Endothelial cell of umbilical vein (primary cell): Measurements from ENCODE around the gene NAMPT.

Source experiments
- CTCF ChIP-seq, 2 donors: IDR thresholded peaks; 1 replicate in 1 of 2; 2 replicates in 1 of 2; pipeline ENCODE4 v1.5.1; 2011; ENCODE audit warnings: low read length in 2 of 2, mild to moderate bottlenecking in 2 of 2, moderate library complexity in 2 of 2, control low read depth in 1 of 2, inconsistent platforms in 1 of 2, low read depth in 1 of 2; ENCODE audit not compliant: insufficient read depth in 1 of 2; ENCODE audit errors: extremely low read depth in 1 of 2
- EZH2 ChIP-seq: IDR thresholded peaks from 2 replicates; pipeline ENCODE4 v1.6.1; 2012; ENCODE audit warnings: borderline replicate concordance, low read depth, mild to moderate bottlenecking, moderate library complexity, low read length, inconsistent platforms; ENCODE audit not compliant: severe bottlenecking
- FOS ChIP-seq: IDR thresholded peaks from 2 replicates; pipeline ENCODE4 v1.6.1; 2011; ENCODE audit warnings: mild to moderate bottlenecking, low read length, moderate library complexity, borderline replicate concordance; ENCODE audit not compliant: insufficient read depth
- MYC ChIP-seq: IDR thresholded peaks from one replicate; pipeline ENCODE4 v1.6.1; 2011; ENCODE audit warnings: mild to moderate bottlenecking, low read depth, low read length
- POLR2AphosphoS5 ChIP-seq: IDR thresholded peaks from 2 replicates; pipeline ENCODE4 v1.6.1; 2012; ENCODE audit warnings: low read depth, mild to moderate bottlenecking, control low read depth, low read length, moderate library complexity; ENCODE audit not compliant: insufficient read depth
- TF ChIP-seq, protein P1 (sequence below): IDR thresholded peaks from 2 replicates; pipeline ENCODE4 v1.6.1; 2011; ENCODE audit not compliant: insufficient read depth, insufficient read length

GRCh38 chr7:106203473-106203872, 81.3 kb downstream of the NAMPT start:
- no peak for TF ChIP-seq POLR2AphosphoS5
- no peak for TF ChIP-seq CTCF (IDR thresholded peaks at IDR 0.05; ENCODE audit: extremely low read depth in 1 of 2, insufficient read depth in 1 of 2, low read depth in 1 of 2, low read length in 2 of 2)
- TF ChIP-seq, protein P1, sequence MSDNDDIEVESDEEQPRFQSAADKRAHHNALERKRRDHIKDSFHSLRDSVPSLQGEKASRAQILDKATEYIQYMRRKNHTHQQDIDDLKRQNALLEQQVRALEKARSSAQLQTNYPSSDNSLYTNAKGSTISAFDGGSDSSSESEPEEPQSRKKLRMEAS = no peak
- TF ChIP-seq MYC = no peak
- TF ChIP-seq EZH2 = no peak
- TF ChIP-seq FOS = no peak
